Hematopoietic multipotent progenitor cell treated with erythropoietin and hydrocortisone succinate and interleukin-3 and kit ligand, for 6 days (in vitro differentiated cells): ENCODE measurements around the gene RRAS2.
"Not testable (repeated sequence)": the region's sequence is repeated elsewhere in the genome, so short reads cannot be mapped to it uniquely, and the experiment has no call there.

Experiments
- DNase-seq: peaks from one replicate; pipeline ENCODE4 v3.0.0-alpha.2; 2015

RRAS2 gene

GRCh38 chr11:14370496-14370895 lies 11.5 kb upstream of the RRAS2 start:
- no peak for DNase-seq

DNA sequence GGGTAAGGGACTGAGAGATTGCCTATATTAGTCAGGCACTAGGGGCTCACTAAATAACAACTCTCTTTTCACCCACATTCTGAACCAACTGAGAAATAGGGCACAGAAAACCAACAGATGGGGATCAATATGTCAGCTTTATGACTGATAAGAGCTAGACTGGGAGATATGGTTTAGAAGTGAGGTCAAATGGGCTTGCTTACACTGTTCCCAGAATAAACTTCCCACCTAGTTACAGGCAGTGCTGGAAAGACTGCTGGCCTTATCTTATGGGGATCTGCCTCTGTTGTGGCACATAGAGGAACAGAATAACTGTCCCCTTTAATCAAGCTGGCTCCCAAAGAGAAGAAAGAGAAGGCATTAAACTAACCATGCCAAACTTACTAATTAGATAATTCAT lies 10.6 kb upstream of the RRAS2 start:
- no peak for DNase-seq

- no peak for DNase-seq
These were observed 8.0 kb upstream of the RRAS2 start for GRCh38 chr11:14366936-14367335.

- DNase-seq: no peak
These were observed 5.3 kb upstream of the RRAS2 start for GRCh38 chr11:14364322-14364721.

- no peak for DNase-seq
These were observed 3.6 kb upstream of the RRAS2 start for GRCh38 chr11:14362611-14363010.

DNA sequence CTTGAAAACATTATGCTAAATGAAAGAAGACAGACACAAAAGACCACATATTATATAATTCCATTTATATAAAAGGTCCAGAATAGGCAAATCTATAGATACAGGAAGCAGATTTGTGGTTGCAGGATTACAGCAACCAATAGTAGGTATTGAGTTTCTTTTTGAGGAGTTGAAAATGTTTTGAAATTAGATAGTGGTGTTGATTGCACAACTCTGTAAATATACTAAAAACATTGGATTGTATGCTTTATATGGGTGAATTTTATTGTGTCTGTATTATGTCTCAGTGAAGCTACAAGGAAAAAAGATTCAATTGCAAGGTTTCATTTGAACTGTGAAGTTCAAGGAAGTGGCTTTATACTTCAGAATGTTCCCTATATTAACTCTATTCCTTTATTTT lies 3.0 kb upstream of the RRAS2 start:
- no peak for DNase-seq

DNA sequence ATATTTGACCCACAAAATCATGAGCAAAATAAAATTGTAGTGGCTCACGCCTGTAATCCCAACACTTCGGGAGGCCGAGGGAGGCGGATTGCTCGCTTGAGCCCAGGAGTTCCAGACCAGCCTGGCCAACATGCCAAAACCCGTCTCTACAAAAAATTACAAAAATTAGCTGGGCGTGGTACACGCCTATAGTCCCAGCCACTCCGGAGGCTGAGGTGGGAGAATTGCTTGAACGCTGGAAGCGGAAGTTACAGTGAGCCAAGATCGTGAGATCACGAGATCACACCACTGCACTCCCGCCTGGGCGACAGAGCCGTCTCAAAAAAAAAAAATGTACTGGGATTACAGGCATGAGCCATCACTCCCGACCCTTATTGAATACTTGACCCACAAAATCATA lies 2.0 kb upstream of the RRAS2 start:
- DNase-seq: no peak

- DNase-seq: no peak
These were observed 583 bp upstream of the RRAS2 start for GRCh38 chr11:14359501-14360031.

DNA sequence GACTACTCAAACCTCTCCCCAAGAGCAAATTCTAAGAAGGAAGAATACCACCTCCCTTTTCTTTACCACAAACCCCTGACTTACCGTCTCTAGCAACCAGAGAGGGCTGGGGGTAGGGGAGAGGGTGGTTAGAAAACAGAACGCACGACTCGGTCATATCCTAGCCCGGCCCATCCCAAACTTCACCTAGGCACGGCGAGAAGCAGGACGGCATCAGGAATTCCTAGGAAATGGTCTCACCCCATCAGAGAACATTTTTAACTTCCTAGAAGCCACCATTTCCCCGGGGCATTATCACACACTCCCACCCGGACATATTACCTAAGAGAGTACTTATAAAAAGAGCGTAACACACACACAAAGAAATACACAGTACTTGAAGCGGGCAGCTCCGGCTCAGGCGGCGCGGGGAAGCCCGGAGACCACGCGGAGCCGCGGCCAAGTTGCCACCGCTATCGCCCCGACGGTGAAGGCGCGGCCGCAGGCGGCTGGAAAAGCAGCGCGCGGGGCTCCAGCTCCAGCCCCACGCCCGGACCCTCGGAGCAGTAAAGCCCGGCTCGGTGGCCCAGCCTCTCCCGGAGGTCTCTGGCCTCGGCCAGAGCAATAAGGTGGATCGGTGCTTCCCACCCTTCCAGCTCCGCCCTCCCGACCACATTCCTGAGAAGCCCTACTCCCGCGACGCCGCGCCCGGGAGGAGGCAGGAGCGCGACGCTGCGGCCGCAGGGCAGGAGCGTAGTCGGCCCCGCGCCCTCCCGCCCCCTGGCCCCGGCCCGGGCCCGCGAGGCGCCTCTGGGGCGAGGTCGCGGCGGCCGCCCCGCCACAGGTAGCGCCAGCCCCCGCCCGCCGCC lies 878 bp downstream of the RRAS2 start:
- peak; percentile 33 for DNase-seq

DNA sequence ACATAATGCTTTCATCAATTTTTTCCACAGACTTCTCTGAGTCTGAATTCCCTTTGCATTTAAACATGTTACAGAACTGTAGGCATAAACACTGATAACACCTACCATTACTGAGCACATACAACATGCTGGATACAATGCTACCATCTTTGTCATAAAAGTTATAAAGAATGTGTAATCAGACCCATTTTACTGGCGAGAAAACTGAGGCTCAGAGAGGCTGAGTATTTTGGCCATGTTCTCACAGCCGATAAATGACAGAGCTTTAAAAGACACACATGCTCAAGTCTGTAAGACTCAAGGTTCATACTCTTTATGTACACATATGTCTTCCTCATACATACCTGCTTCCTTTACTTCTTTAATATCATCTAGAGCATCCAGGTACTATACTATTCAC lies 2.6 kb downstream of the RRAS2 start:
- DNase-seq: no peak

DNA sequence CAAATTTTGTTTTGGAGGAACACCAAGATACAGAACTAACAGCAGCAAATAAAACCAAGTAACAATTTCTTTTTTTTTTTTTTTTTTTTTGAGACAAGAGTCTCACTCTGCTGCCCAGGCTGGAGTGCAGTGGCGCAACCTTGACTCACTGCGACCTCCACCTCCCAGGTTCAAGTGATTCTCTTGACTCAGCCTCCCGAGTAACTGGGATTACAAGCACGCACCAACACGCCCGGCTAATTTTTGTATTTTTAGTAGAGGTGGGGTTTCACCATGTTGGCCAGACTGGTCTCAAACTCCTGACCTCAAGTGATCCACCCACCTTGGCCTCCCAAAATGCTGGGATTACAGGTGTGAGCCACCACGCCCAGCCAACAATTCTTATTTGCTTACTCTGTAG lies 4.4 kb downstream of the RRAS2 start:
- DNase-seq: not testable (repeated sequence)

DNA sequence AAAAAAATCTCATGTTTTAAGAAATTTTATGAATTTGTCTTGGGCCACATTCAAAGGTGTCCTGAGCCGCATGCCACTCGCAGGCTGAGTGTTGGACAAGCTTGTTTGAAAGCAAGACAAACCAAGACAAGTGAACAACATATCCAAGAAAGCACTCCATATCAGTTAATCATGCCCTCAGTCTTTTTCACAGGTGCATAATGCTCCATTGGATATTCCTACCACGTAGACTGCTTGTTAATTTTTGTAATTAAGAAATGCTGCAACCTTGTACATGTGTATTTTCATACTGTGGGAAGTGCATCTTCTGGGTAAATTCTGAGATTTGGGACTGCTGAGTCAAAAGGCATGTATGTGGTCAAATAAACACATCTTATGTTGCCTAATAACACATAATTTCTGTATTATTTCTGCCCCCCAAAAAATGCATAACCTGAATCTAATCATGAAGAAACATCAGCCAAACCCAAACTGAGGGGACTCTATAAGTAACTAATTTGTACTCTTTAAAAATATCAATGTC lies 8.2 kb downstream of the RRAS2 start:
- DNase-seq: no peak

- no peak for DNase-seq
These were observed 8.8 kb downstream of the RRAS2 start for GRCh38 chr11:14350215-14350614.

GRCh38 chr11:14347991-14348390 lies 11.0 kb downstream of the RRAS2 start:
- DNase-seq: no peak

DNA sequence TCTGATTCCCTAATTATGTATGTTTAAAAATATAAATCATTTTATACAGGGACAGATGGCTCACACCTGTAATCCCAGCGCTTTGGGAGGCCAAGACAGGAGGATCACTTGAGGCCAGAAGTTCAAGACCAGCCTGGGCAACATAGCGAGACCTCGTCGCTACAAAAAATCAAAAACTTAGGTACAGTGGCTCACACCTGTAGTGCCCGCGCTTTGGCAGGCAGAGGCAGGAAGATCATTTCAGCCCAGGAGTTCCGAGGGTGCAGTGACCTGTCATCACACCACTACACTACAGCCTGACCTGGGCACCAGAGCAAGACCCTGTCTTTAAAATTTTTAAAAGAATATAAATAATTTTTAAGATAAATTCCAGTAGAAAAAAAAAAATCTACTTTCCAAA lies 11.5 kb downstream of the RRAS2 start:
- DNase-seq: no peak

- no peak for DNase-seq
These were observed 12.6 kb downstream of the RRAS2 start for GRCh38 chr11:14346303-14346955.

DNA sequence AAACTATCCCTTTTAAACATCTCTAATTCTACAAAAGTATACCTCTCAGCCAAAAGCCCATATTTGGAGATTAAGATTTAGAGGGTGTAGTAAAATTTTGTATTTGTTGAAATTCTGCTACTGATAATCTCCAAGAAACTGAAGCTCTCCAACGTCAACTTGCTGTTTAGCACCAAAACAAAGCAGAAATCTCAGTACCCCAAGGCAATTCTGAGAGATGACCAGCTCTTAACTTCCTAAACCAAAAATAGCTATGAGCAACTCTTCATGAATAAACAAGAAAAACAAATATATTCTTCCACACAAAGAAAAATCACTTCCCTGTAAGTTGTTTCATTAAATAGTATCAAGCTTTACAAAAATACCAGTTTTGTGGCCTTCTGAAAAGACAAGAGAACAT lies 13.3 kb downstream of the RRAS2 start:
- no peak for DNase-seq

DNA sequence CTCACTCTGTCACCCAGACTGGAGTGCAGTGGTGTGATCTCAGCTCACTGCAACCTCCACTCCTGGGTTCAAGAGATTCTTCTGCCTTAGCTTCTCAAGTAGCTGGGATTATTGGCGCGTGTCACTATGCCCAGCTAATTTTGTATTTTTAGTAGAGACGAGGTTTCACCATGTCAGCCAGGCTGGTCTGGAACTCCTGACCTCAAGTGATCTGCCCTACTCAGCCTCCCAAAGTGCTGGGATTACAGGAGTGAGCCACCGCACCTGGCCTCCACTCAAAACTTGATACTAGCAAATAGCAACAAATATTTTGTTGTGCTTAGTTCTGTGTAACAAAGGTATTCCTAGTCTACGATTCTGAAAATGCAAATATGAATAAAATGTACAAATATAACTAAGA lies 14.0 kb downstream of the RRAS2 start:
- not testable (repeated sequence) for DNase-seq

- no peak for DNase-seq
These were observed 16.1 kb downstream of the RRAS2 start for GRCh38 chr11:14342906-14343305.

GRCh38 chr11:14341968-14342367 lies 17.0 kb downstream of the RRAS2 start:
- no peak for DNase-seq

- no peak for DNase-seq
These were observed 18.3 kb downstream of the RRAS2 start for GRCh38 chr11:14340721-14341120.

DNA sequence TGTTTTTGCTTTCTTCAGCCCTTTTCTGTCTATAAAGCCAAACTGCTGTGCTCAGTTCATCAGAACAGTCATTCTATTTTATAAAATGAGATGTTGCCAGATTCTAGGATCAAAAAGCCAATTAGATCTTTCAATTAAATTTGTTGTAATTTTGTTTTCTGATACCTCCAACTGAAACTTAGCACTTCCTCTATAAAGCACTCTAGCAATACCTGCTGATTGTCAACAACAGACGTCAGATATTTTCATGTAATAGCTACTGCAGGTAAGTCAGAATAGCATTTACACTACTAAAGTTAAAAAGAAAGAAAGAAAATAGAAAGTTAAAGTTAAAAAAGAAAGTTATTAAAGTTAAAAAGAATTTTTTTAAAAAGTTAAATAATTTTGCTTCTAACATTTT lies 19.6 kb downstream of the RRAS2 start:
- DNase-seq: no peak

- no peak for DNase-seq
These were observed 22.2 kb downstream of the RRAS2 start for GRCh38 chr11:14336507-14337503.
